ENCODE data around the gene SHC1.

SHC1 gene

GRCh38 chr1:154962795-154963330 lies 7.7 kb downstream of the SHC1 start:
- no peak overlapping the region for H3K27ac ChIP-seq (ENCODE audit: insufficient read depth, low read depth, low read length, poor library complexity, severe bottlenecking)
- no peaks in the 10 kb centered on the region for H3K9me3 ChIP-seq (ENCODE audit: control insufficient read depth, low read length)
- H3K4me3 ChIP-seq (ENCODE audit: insufficient read depth, low read depth, low read length) = peak overlapping the region; percentile 13
- WGBS, 2 experiments = 82 to 83% methylated on average over 5 to 6 of the region's 6 CpGs
- peaks cover 36% of the 10 kb centered on the region for H3K36me3 ChIP-seq (ENCODE audit: control insufficient read depth, insufficient read depth, low read length)
- peaks cover 18% of the 10 kb centered on the region for H3K4me1 ChIP-seq (ENCODE audit: control insufficient read depth, insufficient read depth, low read length)
- no peaks in the 10 kb centered on the region for H3K27me3 ChIP-seq (ENCODE audit: control insufficient read depth, insufficient read depth, low read length, poor library complexity, severe bottlenecking)

- peaks cover 24% of the 10 kb centered on the region for H3K4me1 ChIP-seq (ENCODE audit: control insufficient read depth, insufficient read depth, low read length)
- 14 to 15% methylated on average over 25 of the region's 25 CpGs for WGBS, 2 experiments
Observed at GRCh38 chr1:154962156-154962749, 8.3 kb downstream of the SHC1 start.

GRCh38 chr1:154961207-154962155 lies 9.1 kb downstream of the SHC1 start, which contains the start of gene PYGO2:
Gene PYGO2, minus strand, starts transcription at chr1:154961782. Its CDS starts 206 bp downstream, at chr1:154961576.
- WGBS, 2 experiments = 1% methylated on average over 93 of the region's 93 CpGs
- Histone ChIP-seq H3K4me1 (ENCODE audit: control insufficient read depth, insufficient read depth, low read length) (peaks cover 32% of the 10 kb centered on the region), H3K36me3 (ENCODE audit: control insufficient read depth, insufficient read depth, low read length) (peaks cover 29% of the 10 kb centered on the region), H3K9me3 (ENCODE audit: control insufficient read depth, low read length) (no peaks in the 10 kb centered on the region), H3K4me3 (ENCODE audit: insufficient read depth, low read depth, low read length) (peak within 1 kb of the TSS; percentile 86), H3K27me3 (ENCODE audit: control insufficient read depth, insufficient read depth, low read length, poor library complexity, severe bottlenecking) (no peaks in the 10 kb centered on the region), H3K27ac (ENCODE audit: insufficient read depth, low read depth, low read length, poor library complexity, severe bottlenecking) (peak within 1 kb of the TSS; percentile 89)

More at GRCh38 chr1:154962156-154962749, 8.3 kb downstream of the SHC1 start:
- Histone ChIP-seq H3K9me3 (ENCODE audit: control insufficient read depth, low read length) (no peaks in the 10 kb centered on the region), H3K4me3 (ENCODE audit: insufficient read depth, low read depth, low read length) (peak overlapping the region; percentile 86), H3K36me3 (ENCODE audit: control insufficient read depth, insufficient read depth, low read length) (peaks cover 35% of the 10 kb centered on the region), H3K27me3 (ENCODE audit: control insufficient read depth, insufficient read depth, low read length, poor library complexity, severe bottlenecking) (no peaks in the 10 kb centered on the region), H3K27ac (ENCODE audit: insufficient read depth, low read depth, low read length, poor library complexity, severe bottlenecking) (peak overlapping the region; percentile 89)

- Histone ChIP-seq H3K4me1 (ENCODE audit: control insufficient read depth, insufficient read depth, low read length) (peaks cover 33% of the 10 kb centered on the region), H3K4me3 (ENCODE audit: insufficient read depth, low read depth, low read length) (peak overlapping the region; percentile 86), H3K27me3 (ENCODE audit: control insufficient read depth, insufficient read depth, low read length, poor library complexity, severe bottlenecking) (no peaks in the 10 kb centered on the region), H3K9me3 (ENCODE audit: control insufficient read depth, low read length) (no peaks in the 10 kb centered on the region), H3K36me3 (ENCODE audit: control insufficient read depth, insufficient read depth, low read length) (peaks cover 21% of the 10 kb centered on the region), H3K27ac (ENCODE audit: insufficient read depth, low read depth, low read length, poor library complexity, severe bottlenecking) (no peak overlapping the region)
- WGBS, 2 experiments = 73 to 85% methylated on average over 9 to 10 of the region's 10 CpGs
Observed at GRCh38 chr1:154960446-154961136, 10.0 kb downstream of the SHC1 start.

- Histone ChIP-seq H3K27me3 (ENCODE audit: control insufficient read depth, insufficient read depth, low read length, poor library complexity, severe bottlenecking) (no peaks in the 10 kb centered on the region), H3K4me1 (ENCODE audit: control insufficient read depth, insufficient read depth, low read length) (peaks cover 41% of the 10 kb centered on the region), H3K9me3 (ENCODE audit: control insufficient read depth, low read length) (no peaks in the 10 kb centered on the region), H3K27ac (ENCODE audit: insufficient read depth, low read depth, low read length, poor library complexity, severe bottlenecking) (no peak overlapping the region), H3K36me3 (ENCODE audit: control insufficient read depth, insufficient read depth, low read length) (peaks cover 21% of the 10 kb centered on the region), H3K4me3 (ENCODE audit: insufficient read depth, low read depth, low read length) (no peak overlapping the region)
- WGBS, 2 experiments = 96 to 97% methylated on average over 7 of the region's 7 CpGs
Observed at GRCh38 chr1:154959426-154959780, 11.1 kb downstream of the SHC1 start.

GRCh38 chr1:154958681-154959425 lies 11.7 kb downstream of the SHC1 start:
- no peaks in the 10 kb centered on the region for H3K9me3 ChIP-seq (ENCODE audit: control insufficient read depth, low read length)
- H3K4me3 ChIP-seq (ENCODE audit: insufficient read depth, low read depth, low read length) = no peak overlapping the region
- H3K27ac ChIP-seq (ENCODE audit: insufficient read depth, low read depth, low read length, poor library complexity, severe bottlenecking) = no peak overlapping the region
- H3K27me3 ChIP-seq (ENCODE audit: control insufficient read depth, insufficient read depth, low read length, poor library complexity, severe bottlenecking) = no peaks in the 10 kb centered on the region
- peaks cover 18% of the 10 kb centered on the region for H3K36me3 ChIP-seq (ENCODE audit: control insufficient read depth, insufficient read depth, low read length)
- WGBS, 2 experiments = 95 to 97% methylated on average over 16 of the region's 16 CpGs
- H3K4me1 ChIP-seq (ENCODE audit: control insufficient read depth, insufficient read depth, low read length) = peaks cover 46% of the 10 kb centered on the region

- Histone ChIP-seq H3K9me3 (ENCODE audit: control insufficient read depth, low read length) (no peaks in the 10 kb centered on the region), H3K27ac (ENCODE audit: insufficient read depth, low read depth, low read length, poor library complexity, severe bottlenecking) (no peak overlapping the region), H3K36me3 (ENCODE audit: control insufficient read depth, insufficient read depth, low read length) (peaks cover 17% of the 10 kb centered on the region), H3K4me1 (ENCODE audit: control insufficient read depth, insufficient read depth, low read length) (peaks cover 53% of the 10 kb centered on the region), H3K27me3 (ENCODE audit: control insufficient read depth, insufficient read depth, low read length, poor library complexity, severe bottlenecking) (no peaks in the 10 kb centered on the region), H3K4me3 (ENCODE audit: insufficient read depth, low read depth, low read length) (no peak overlapping the region)
- 88 to 94% methylated on average over 2 of the region's 2 CpGs for WGBS, 2 experiments
Observed at GRCh38 chr1:154958036-154958435, 12.5 kb downstream of the SHC1 start.

- H3K4me3 ChIP-seq (ENCODE audit: insufficient read depth, low read depth, low read length) = peak overlapping the region; percentile 2
- peaks cover 17% of the 10 kb centered on the region for H3K36me3 ChIP-seq (ENCODE audit: control insufficient read depth, insufficient read depth, low read length)
- H3K9me3 ChIP-seq (ENCODE audit: control insufficient read depth, low read length) = no peaks in the 10 kb centered on the region
- H3K27ac ChIP-seq (ENCODE audit: insufficient read depth, low read depth, low read length, poor library complexity, severe bottlenecking) = peak overlapping the region; percentile 99
- H3K27me3 ChIP-seq (ENCODE audit: control insufficient read depth, insufficient read depth, low read length, poor library complexity, severe bottlenecking) = no peaks in the 10 kb centered on the region
- peaks cover 54% of the 10 kb centered on the region for H3K4me1 ChIP-seq (ENCODE audit: control insufficient read depth, insufficient read depth, low read length)
- WGBS, 2 experiments = 45 to 48% methylated on average over 9 of the region's 9 CpGs
Observed at GRCh38 chr1:154957091-154957657, 13.4 kb downstream of the SHC1 start.

- Histone ChIP-seq H3K36me3 (ENCODE audit: control insufficient read depth, insufficient read depth, low read length) (peaks cover 17% of the 10 kb centered on the region), H3K27ac (ENCODE audit: insufficient read depth, low read depth, low read length, poor library complexity, severe bottlenecking) (peak overlapping the region; percentile 99), H3K4me1 (ENCODE audit: control insufficient read depth, insufficient read depth, low read length) (peaks cover 54% of the 10 kb centered on the region), H3K4me3 (ENCODE audit: insufficient read depth, low read depth, low read length) (peak overlapping the region; percentile 51), H3K27me3 (ENCODE audit: control insufficient read depth, insufficient read depth, low read length, poor library complexity, severe bottlenecking) (no peaks in the 10 kb centered on the region), H3K9me3 (ENCODE audit: control insufficient read depth, low read length) (no peaks in the 10 kb centered on the region)
- WGBS, 2 experiments = 7% methylated on average over 6 of the region's 6 CpGs
Observed at GRCh38 chr1:154956544-154956941, 14.0 kb downstream of the SHC1 start.

Measured in ectodermal cell (in vitro differentiated cells).